Measurements from ENCODE around the gene PHF12.
"Not testable (repeated sequence)": the region's sequence is repeated elsewhere in the genome, so short reads cannot be mapped to it uniquely, and the experiment has no call there.

The PHF12 gene

DNA sequence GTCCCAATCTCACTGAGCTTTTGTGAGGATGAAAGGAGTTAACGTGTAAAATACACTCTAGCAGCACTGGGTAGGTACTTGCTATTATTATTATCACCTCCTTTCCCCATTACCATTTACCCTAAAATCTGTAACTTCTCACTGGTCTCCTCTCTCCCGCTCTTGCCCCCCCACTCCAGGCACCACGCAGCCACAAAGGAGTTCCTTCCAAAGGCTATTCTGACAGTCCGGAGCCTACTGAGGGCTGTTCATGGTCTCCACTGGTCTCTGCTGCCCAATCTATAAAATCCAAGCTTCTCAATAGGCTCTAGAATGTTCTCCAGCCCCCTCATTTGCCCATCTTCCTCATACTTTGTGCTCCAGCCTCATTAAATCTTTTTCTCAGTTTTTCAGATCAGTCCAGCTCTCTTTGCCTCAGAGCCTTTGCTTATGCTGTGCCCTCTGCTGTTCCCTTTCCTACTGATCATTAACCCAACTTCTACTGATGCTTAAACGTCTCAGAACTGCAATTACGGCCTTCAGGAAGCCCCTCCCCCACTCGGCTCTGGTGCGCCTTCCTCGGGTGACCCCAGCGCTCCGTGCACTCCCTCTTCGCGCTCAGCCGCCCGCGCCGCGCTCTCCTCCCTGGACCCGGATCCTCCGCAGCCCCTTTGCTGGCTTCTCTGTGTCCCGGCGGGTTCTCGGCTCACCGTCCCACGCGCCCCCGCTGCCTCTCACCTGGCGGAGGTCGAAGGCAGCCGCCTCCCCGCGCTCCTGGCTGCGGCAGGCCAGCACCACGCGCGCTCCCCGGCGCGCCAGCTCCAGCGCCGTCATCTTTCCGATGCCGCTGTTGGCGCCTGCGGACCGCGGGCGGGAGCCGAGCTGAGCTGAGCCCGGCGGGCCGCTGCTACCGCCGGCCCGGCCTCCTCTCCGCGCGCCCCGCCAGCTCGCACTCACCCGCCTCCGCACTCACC, 49.2 kb downstream of the PHF12 start:
- DNase-seq = peak in 1 of 2 experiments; percentile 65

DNA sequence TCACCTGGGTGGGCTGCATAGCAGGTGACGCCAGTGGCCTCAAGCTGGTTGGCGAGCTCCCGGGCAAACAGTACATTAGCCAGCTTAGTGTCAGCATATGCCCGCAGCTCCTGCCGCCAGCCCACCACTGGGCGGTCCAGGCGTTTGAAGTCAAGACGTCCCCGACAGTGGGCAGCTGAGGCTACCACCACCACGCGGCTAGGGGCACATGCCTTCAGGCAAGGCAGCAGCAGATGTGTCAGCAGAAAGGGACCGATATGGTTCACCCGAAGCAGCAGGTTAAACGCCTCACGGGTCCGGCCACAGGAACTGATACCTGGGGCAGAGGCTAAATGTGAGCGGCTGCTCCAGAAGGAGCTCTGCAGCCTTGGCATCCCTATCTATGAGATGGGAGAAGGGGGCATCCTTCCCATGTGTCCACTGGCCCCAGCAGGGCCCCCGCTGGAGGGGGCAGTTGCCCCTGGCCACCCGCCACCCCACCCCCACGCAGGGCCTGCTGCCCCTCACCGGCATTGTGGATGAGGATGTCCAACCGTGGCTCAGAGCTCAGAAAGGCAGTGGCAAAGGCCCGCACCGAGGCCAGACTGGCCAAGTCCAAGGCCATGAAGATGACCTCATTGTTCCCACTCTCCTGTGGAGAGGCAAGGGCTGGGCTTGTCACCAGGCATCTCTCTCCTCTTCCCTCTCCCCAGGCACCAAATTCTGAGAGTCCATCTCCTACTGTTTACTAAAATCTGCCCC, 50.2 kb downstream of the PHF12 start:
- DNase-seq = no peak

DNA sequence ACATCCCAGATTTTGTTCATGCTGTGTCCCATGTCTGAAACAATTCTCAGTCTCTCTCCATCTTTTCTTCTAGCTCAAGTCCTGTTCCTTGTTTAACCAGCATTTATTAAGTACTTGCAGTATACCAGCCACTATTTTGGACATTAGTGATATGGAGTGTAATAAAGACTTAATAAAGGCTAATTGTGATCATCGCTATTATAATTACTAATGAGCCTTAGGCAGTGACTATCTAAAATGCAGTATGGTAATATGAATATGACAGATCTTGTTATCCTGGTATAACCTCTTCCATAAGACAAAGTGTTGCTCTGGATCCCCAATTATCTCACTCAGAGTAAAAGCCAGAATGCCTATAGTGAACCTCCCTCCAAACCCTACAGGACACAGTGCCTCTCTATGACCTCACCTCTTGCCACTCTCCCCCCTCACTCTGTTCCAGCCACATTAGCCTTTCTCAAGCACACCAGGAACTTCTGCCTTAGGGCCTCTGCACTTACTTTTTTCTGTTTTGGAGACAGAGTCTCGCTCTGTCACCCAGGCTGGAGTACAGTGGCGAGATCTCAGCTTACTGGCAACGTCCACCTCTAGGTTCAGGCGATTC, 52.0 kb downstream of the PHF12 start:
- no peak for DNase-seq

DNA sequence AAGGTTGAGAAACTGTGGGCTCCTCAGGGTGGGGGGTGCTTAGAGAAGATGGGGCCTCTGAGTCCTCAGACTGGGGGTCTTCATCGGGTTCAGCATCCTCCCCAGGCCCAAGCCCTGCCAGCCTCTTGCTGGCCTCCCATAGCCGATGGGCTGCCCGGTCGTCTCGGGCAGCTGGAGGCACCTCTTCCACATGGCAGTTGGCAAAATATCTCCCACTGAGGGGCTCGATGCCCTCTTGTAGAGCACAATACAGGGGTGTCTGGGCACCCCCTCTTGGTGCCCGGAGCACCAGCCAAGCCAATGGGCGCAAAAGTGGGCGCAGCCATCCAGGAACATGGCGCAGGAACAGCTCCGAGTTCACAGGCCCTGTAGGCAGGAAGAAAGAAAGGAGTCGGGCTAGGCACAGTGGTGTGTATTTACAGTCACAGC, 52.8 kb downstream of the PHF12 start:
- DNase-seq = no peak

DNA sequence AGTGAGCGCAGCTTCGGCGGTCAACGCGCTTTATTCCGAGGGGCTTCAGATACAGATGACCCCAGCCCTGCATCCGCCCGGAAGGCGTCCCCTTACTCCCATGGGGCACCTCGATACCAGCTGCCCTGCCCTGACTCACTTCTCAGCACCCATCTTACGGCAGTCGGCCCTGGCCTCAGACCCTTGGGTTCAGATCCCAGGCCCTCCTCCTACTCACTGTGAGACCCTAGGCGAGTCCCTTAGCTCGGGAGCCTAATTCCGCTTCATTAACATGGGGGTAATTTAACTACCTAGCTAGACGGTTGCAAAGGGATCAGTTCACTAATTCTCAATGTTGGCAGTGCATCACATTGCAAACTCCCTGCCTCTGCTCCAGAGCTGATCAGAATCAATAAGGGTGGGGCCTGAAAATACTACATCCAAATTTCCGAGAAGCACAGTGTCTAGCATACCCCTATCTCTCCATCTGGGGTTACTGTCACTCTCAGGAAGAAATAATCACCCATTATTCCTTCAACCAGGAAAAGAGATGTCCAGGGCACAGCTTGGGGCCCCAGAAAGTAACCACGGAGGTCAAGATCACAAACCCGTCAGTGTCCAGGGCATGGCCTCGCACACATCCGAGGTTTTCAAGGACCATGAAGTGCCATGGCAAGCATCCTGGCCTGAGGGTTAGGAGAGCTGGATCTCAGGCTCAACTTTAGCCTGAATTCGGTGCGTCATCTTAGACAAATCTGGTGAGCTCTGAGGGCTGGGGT, 53.4 kb downstream of the PHF12 start:
- no peak for DNase-seq

DNA sequence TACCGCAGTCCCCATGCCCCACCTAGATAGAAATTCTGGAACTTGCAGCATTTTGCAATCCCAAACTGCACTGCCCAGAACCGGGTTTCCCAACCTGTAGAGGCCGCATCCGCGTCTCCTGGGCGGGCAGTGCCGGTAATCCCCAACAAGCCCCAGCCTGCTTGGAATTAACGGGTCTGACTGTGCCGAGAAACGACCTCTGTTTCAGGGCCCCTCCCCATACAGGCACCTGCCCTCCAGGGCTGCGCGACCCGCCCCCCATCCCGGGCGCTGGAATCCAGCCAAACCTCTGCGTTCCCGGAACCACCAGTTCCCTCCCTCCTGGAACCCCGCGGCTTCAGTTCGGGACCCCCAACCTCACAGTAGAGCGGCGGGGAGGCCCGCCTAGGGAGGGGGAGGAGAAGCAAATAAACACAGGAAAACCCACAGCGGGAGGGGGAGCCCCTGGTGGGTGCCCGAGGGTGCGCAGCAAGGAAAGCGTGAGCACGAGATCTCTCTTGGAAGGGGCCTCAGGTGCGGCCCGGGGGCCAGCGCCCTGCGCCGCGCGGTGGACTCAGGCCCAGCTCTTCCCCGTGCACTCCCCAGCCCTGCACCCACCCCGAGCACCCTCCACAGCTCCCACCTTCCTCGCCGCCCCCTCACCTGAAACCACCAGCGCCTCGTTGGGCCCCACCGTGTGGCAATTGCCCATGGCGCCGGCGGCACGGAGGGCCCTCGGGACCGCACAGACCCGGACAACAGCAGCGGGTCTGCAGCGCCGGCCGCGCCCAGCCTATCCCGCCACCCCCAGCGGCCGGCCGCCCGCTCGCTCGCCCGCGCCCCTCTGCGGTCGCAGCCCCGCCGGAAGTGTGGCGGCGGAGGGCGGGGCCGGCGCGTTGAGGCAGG, 54.2 kb downstream of the PHF12 start, which contains the start of gene FLOT2:
TSS of gene FLOT2 (minus strand) at position 850 of the 885 bp plus-strand sequence. CDS start at position 691, 159 bp downstream.
- peak in 1 of 2 experiments; percentile 39 for DNase-seq

DNA sequence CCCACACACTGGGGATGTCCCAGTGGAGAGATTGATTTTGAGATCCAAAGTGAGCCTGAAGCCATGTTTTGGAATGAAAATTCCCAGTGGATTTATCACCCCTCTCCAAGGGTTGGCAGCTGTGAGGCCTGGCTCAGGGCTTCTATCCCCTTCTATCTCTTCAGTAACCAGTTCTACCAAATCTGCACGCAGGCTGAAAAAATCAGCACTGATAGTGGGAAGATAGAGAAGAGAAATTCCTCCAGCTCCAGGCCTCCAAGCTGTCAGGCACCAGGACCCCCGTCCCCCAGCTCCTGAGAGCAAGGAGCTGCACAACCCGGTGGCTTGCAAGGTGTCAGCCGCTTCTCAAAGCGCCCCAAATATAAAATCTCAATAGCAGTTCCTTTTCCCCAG, 54.8 kb downstream of the PHF12 start:
- DNase-seq = no peak

DNA sequence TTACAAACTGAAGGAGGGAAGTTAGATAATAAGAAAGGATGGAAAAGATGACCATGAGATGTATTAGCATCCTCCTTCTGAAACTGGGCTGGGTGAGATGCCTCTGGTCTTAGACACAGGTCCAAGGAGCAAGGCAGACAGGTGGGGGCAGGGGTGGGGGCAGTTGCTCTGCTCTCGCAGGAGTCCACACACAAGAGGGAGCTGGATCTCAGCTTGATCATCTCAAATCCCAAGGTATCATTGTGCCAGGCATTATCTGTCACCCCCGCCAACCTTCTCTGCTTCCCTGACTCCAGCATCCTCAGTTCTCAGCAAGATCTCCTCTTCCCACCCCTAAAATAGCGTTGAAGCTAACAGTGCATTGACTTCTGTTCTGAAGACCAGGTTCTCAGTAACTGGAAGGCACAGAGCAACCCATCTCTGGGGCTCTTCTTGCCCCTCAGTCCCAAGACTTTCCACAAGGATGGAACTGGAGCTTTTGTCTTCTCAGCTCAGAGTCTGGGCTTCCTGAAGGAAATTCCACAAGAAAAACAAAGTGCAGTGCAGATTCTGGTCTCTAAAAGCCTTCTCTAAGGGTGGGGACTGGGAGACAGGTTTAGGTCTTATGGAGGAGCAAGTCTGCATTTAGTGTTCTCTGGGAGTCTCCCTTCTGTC, 55.4 kb downstream of the PHF12 start:
- no peak for DNase-seq

DNA sequence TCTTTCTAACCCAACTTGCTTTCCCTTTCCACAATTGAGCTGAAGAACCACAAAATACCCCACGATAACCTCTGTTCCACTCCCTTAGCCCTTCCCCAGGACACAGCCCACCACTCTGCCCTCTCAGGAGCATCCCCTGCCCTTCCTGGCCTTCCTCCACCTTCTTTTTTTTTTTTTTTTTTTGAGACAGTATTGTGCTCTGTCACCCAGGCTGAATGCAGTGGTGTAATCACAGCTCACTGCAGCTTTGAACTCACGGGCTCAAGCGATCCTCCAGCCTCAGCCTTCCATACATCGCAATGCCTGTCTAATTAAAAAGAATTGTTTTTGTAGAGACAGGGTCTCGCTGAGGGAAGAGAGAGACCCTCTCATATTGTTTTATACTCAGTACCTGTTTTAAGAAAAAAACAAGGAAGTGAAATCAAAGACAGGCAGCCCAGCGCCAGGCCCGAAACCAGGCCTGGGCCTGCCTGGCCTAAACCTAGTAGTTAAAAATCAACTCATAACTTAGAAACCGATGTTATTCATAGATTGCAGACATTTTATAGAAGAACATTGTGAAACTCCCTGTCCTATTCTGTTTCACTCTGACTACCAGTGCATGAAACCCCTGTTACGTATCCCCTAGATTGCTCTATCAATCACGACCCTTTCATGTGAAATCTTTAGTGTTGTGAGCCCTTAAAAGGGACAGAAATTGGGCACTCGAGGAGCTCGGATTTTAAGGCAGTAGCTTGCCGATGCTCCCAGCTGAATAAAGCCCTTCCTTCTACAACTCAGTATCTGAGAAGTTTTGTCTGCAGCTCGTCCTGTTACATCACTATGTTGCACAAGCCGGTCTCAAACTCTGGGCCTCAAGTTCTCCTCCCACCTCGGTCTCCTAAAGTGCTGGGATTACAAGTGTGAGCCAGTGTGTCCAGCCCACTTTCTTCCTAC, 57.8 kb downstream of the PHF12 start:
- DNase-seq = not testable (repeated sequence)

DNA sequence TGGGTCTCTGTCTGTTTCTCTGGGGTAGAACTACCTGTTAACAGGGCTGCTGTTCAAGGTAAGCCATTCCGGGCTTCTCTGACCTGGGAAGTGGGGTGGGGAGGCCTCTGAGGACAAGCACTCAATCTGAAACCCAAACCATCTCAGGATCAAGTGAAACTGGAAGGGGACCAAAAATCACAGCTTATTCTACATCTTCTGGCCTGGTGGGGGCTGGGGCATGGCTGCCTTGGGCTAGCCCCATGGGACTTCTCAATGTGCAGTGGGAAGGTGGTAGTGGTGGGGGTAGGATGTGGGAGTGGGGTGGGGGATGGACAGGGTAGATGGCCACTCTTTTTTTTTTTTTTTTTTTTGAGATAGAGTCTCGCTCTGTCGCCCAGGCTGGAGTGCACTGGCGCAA, 59.3 kb downstream of the PHF12 start:
- DNase-seq = no peak

DNA sequence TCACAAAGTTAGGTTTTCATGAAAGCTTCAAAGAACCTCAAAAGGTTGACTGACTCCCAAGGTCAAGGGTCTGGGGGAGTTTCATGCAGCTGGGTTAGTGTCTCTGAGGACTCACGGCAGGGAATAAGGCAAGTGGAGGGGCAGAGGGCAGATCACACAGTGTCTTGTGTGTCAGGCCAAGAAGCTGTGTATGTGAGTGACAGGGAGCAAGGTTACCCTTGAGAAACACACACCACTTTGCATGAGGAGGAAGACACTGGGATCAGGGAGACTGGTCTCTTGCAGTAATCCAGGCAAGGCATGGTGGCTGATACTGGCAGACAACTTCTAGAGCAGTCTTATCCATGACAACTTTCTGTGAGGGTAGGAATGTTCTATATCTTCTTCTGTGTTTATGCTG, 60.1 kb downstream of the PHF12 start:
- DNase-seq = no peak

DNA sequence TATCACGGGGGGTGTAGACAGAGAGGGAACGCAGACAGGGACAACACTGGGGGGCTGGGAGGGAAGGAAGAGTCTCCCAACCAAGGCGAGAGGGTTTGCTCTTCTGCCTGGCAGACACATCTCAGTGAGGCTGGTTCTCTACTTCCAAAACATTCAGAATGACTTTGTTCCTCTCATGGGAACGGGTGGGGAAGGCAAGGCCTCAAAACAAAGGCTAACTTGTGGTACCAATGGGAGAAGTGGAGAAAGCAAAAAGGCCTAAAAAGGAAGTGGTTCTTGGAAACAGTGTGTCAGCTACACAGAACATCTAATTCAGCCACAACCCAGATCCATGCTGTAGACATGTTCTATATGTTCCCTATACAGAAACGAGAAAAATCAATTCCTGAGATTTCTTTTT, 61.3 kb downstream of the PHF12 start:
- no peak for DNase-seq

DNA sequence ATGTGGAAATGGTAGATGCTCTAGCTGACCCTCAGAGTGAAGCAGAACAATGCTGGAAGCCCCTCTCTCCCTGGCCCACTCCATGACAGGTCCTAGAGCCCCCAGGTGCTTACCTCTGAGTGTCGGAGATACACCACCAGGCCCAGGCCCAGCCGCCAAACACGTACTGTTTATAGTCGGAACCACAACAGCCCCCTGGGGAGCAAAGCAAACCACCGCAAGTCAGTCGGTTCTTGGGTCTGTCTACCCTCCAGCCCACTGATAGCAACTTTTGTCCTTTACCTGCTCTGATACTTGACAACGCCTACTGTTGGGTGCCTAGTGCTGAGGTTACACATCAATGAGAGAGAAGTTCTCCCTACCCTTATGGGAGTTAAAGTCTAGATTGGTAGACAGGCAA, 62.5 kb downstream of the PHF12 start:
- DNase-seq = no peak

DNA sequence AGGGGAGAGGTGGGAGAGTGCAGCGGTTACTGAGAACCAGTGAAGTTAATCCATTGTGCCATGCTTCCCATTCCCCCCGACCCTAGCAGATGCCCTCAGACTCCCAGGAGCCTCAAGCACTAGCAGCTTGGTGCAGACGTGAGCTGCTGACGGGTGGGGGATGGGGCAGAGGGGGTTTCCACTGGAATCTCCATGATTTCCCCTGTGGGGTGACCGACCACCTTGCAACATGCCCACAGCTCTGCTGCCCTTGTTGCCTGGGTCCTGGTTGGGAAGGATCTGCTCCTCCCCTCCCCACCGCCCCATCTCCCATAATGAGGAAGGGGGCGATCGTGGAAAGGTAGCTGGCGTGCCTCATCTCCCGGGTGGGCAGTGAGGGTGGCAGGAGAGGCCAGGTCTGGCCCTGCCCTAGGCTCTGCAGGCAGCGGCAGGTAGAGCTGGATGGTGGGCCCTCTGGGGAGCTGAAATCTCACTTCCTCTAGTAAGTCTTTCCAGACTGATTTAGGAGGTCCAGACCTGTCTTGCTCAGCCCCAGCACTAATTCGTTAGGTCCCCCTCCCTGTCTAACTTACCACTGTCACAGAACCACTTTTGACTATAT, 63.3 kb downstream of the PHF12 start:
- DNase-seq = no peak

DNA sequence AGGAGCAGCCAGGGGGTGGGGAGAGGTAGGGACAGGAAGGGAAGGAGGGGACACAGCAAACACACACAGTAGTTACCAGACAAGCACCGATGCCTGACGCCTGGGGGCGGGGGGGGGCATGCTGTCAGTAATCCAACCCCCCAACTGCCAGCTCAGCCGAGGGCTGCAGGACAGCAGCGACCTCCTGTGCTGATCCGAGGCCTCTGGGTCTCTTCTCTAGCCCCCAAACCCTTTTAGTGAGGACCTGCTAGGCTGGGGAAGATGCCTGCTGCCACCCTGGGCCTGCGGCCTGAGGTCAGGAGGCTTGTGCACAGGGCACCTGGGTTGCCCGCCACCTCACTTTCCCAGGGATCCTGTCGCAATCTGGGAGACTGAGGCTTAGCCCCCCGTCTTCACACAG, 65.4 kb downstream of the PHF12 start:
- no peak for DNase-seq

DNA sequence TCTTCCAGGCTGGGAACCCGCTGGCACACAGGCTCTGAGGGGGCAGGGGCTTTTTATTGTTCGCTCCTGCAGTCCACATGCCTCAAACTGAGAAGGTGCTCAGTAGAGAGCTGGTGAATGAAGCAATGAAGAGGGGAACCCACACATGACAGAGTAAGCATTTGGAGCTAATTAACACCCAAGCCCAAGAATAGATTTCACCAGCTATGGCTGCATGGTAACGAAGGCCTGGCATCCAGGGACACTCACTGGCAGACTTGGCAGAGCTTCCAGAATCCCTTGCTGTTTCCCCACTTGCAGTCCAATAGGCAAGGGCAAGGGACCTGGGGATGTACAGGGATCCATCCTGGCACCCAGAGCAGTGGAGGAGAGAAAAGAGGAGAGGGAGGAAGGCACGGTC, 66.0 kb downstream of the PHF12 start:
- DNase-seq = no peak

DNA sequence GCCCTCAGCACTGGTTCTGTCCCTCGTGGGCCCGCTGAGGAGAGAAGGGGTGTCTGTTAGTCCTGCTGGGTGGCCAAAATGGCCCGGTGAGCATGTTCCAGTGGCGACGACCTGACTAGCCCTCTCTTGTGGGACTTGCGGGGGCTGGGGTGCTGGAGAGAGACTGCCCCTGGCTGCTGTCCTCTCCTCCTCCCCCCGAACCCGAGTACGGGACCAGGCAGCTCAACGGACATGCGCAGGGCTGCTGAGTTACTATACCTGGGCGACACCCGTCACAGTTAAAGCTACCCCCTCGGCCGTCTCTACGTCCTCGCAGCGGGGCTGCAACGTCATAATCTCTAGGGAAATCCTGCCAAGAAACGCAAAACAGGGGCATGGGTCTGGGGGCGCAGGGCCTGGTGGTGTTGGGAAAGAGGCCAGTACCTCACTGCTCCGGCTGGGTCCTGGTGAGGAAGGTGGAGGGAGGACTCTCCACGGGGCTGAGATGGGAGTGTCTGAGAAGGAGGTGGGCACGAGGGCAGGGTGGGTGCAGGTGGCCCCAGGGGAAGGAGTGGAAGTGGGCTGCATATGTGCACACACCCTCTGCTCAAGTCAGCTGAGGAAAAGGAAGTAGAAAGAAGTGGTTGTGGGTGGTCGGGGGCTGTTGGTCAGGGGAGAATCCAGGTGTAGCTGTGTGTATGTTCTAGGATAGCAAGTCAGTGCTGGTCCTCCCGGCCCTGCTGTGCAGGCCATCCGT, 67.2 kb downstream of the PHF12 start:
- no peak for DNase-seq

DNA sequence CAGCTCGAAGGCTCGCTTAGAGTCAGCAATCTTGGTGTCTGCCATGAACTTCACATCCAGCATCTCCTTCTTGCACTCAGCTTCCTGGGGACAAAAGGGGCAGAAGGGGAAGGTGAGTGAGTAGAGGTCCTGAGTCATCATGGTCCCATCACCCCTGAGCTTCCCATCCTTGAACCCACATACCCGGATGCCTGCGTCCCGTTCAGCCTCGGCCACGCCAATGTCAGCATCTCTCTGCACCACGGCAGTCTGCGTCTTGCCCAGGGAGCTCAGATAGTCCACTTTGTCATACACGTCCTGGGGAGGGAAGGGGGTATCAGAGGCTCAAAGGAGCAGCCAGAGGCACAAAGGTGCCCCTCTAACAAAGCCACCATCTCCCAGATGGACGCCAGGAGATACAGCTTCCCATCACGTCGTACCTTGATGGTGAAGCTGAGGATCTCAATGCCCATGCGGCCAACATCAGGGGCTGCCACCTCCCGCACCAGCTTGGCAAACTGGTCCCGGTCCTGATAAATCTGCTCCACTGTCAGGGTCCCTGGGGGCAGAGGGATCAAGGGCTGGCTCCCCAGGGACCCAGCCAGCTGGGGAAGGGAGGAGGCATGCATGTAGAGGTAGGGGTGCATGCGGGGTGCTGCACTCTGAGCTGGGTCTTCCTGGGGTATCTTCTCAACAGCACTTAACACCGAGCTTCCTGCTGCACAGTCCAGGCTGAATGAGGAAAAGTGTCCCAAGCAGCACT, 69.0 kb downstream of the PHF12 start:
- no peak for DNase-seq
